Measurements from ENCODE around the gene ZNF169.
"Not testable (repeated sequence)": the region's sequence is repeated elsewhere in the genome, so short reads cannot be mapped to it uniquely, and the experiment has no call there.

ZNF169 gene

GRCh38 chr9:94256007-94256406, 3.1 kb upstream of the ZNF169 start:
- Histone ChIP-seq H4K20me1 (ENCODE audit: insufficient read depth, low read length) (no peaks in the 10 kb centered on the region), H2AFZ (ENCODE audit: low read depth, low read length) (no peak overlapping the region), H3K36me3 (replicated peaks; ENCODE audit: low read depth, low read length) (no peaks in the 10 kb centered on the region), H3K4me2 (ENCODE audit: low read length) (no peak overlapping the region), H3K9ac (ENCODE audit: low read length) (no peak overlapping the region), H3K9me3 (ENCODE audit: insufficient read depth, low read length) (no peaks in the 10 kb centered on the region), H3K27me3 (ENCODE audit: low read depth, low read length) (peaks cover 13% of the 10 kb centered on the region), H3K4me1 (ENCODE audit: low read length) (peaks cover 6% of the 10 kb centered on the region; the same call in 1 of the 2 replicates), H3K79me2 (ENCODE audit: low read length) (peaks cover 19% of the 10 kb centered on the region), H3K4me3 (ENCODE audit: low read length) (no peak overlapping the region), H3K27ac (ENCODE audit: low read length) (no peak overlapping the region)
- no peak for TF ChIP-seq CTCF (IDR thresholded peaks at IDR 0.05; ENCODE audit: low read depth, low read length)
- no peak for TF ChIP-seq EZH2phosphoT487 (IDR thresholded peaks at IDR 0.05; ENCODE audit: low read depth)

- H3K9ac ChIP-seq (ENCODE audit: low read length); H3K27ac ChIP-seq (ENCODE audit: low read length); H3K4me3 ChIP-seq (ENCODE audit: low read length); H3K9me3 ChIP-seq (ENCODE audit: insufficient read depth, low read length); H3K4me1 ChIP-seq (ENCODE audit: low read length); H3K4me2 ChIP-seq (ENCODE audit: low read length); H3K27me3 ChIP-seq (ENCODE audit: low read depth, low read length); H2AFZ ChIP-seq (ENCODE audit: low read depth, low read length); H4K20me1 ChIP-seq (ENCODE audit: insufficient read depth, low read length): not testable (repeated sequence)
- H3K79me2 ChIP-seq (ENCODE audit: low read length): peaks cover 56% of the 10 kb centered on the region
- H3K36me3 ChIP-seq (replicated peaks; ENCODE audit: low read depth, low read length): peaks cover 44% of the 10 kb centered on the region
These were observed 6.7 kb downstream of the ZNF169 start for GRCh38 chr9:94265626-94266402.

GRCh38 chr9:94269264-94269663, 10.2 kb downstream of the ZNF169 start:
- no peak overlapping the region for H3K9ac ChIP-seq (ENCODE audit: low read length)
- no peaks in the 10 kb centered on the region for H3K9me3 ChIP-seq (ENCODE audit: insufficient read depth, low read length)
- no peak for TF ChIP-seq CTCF (IDR thresholded peaks at IDR 0.05; ENCODE audit: low read depth, low read length)
- TF ChIP-seq EZH2phosphoT487 (IDR thresholded peaks at IDR 0.05; ENCODE audit: low read depth): no peak
- H3K4me2 ChIP-seq (ENCODE audit: low read length): no peak overlapping the region
- no peaks in the 10 kb centered on the region for H3K27me3 ChIP-seq (ENCODE audit: low read depth, low read length)
- no peak overlapping the region for H2AFZ ChIP-seq (ENCODE audit: low read depth, low read length)
- no peaks in the 10 kb centered on the region for H3K4me1 ChIP-seq (ENCODE audit: low read length)
- peaks cover 47% of the 10 kb centered on the region for H3K79me2 ChIP-seq (ENCODE audit: low read length)
- no peak overlapping the region for H3K4me3 ChIP-seq (ENCODE audit: low read length)
- H4K20me1 ChIP-seq (ENCODE audit: insufficient read depth, low read length): no peaks in the 10 kb centered on the region
- peaks cover 24% of the 10 kb centered on the region for H3K36me3 ChIP-seq (replicated peaks; ENCODE audit: low read depth, low read length)
- no peak overlapping the region for H3K27ac ChIP-seq (ENCODE audit: low read length)

- Histone ChIP-seq H3K9me3 (ENCODE audit: insufficient read depth, low read length) (no peaks in the 10 kb centered on the region), H3K4me1 (ENCODE audit: low read length) (no peaks in the 10 kb centered on the region), H3K4me3 (ENCODE audit: low read length) (no peak overlapping the region), H3K27ac (ENCODE audit: low read length) (no peak overlapping the region), H3K36me3 (replicated peaks; ENCODE audit: low read depth, low read length) (peaks cover 21% of the 10 kb centered on the region), H3K4me2 (ENCODE audit: low read length) (no peak overlapping the region), H2AFZ (ENCODE audit: low read depth, low read length) (no peak overlapping the region), H3K9ac (ENCODE audit: low read length) (no peak overlapping the region), H3K79me2 (ENCODE audit: low read length) (peaks cover 46% of the 10 kb centered on the region), H3K27me3 (ENCODE audit: low read depth, low read length) (no peaks in the 10 kb centered on the region), H4K20me1 (ENCODE audit: insufficient read depth, low read length) (no peaks in the 10 kb centered on the region)
- TF ChIP-seq CTCF (IDR thresholded peaks at IDR 0.05; ENCODE audit: low read depth, low read length) (no peak), EZH2phosphoT487 (IDR thresholded peaks at IDR 0.05; ENCODE audit: low read depth) (no peak)
These were observed 10.9 kb downstream of the ZNF169 start for GRCh38 chr9:94270009-94270408.

DNA sequence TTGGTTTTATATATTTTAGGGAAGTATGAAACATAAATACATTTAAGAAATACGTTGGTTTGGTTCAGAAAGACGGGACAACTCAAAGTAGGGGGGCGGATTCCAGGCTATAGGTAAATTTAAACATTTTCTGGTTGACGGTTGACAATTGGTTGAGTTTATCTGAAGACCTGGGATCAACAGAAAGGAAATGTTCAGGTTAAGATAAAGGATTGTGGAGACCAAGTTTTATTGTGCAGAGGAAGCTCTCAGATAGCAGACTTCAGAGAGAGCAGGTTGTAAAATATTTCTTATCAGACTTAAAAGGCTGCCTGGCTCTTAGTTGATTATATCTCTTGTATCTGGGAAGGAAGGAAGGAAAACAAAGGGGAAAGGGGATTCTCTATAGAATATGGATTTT, 17.9 kb downstream of the ZNF169 start:
- H2AFZ ChIP-seq (ENCODE audit: low read depth, low read length); H3K27me3 ChIP-seq (ENCODE audit: low read depth, low read length); H3K9me3 ChIP-seq (ENCODE audit: insufficient read depth, low read length); H3K4me3 ChIP-seq (ENCODE audit: low read length); H3K4me1 ChIP-seq (ENCODE audit: low read length); H3K27ac ChIP-seq (ENCODE audit: low read length); H3K4me2 ChIP-seq (ENCODE audit: low read length); H3K9ac ChIP-seq (ENCODE audit: low read length); H4K20me1 ChIP-seq (ENCODE audit: insufficient read depth, low read length): not testable (repeated sequence)
- H3K36me3 ChIP-seq (replicated peaks; ENCODE audit: low read depth, low read length): peaks cover 43% of the 10 kb centered on the region
- peaks cover 27% of the 10 kb centered on the region for H3K79me2 ChIP-seq (ENCODE audit: low read length)
